ENCODE data around the gene GYPC. TPM values are rescaled to one million over a fixed set of nuclear protein-coding genes. Genes with fewer than 3 reads are reported as not detected.

The GYPC gene
- total RNA-seq, 1 experiment from 2014 or later = 13.6 TPM

DNA sequence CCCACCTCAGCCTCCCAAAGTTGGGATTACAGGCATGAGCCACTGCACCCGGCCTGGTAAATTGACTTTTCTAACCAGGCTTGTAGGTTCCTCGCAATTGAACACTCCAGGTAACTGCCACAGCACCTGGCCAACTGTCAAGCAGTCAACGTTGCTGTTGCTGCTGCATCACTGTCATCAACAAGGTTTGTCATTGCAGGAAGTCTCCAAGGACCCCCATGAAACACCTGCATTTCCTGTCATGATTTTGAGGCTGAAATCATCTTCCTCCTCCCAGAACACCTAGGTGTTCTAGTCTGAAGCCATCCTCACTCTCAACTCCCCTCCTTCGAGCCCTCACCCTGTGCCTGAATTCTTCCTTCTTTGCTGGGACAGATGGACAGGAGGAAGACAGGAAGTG, 29.7 kb downstream of the GYPC start:
- H3K79me1 ChIP-seq (ENCODE audit: insufficient read depth, low read depth, low read length, poor library complexity, severe bottlenecking) = no peaks in the 10 kb centered on the region
- no peak overlapping the region for H2BK120ac ChIP-seq (ENCODE audit: low read depth, low read length, poor library complexity, severe bottlenecking)
- H4K20me1 ChIP-seq (ENCODE audit: control insufficient read depth, insufficient read depth, insufficient read length) = no peaks in the 10 kb centered on the region
- no peak for DNase-seq
- no peak overlapping the region for H2BK15ac ChIP-seq (ENCODE audit: low read depth, low read length)
- no peak overlapping the region for H2BK20ac ChIP-seq (ENCODE audit: low read depth, low read length, poor library complexity, severe bottlenecking)
- no peak overlapping the region for H3K4ac ChIP-seq (ENCODE audit: low read depth, low read length)
- no peak overlapping the region for H3K56ac ChIP-seq (ENCODE audit: insufficient read length, low read depth, low read length)
- Mint-ChIP-seq H3K4me1 (peaks cover 5 to 6% of the 10 kb centered on the region in 2 experiments; a peak in 3 of 4 replicates), H3K9me3 (peaks cover 6 to 7% of the 10 kb centered on the region in 2 experiments; a peak in 4 of 5 replicates), H3K27me3 (ENCODE audit: low read depth) (no peaks in the 10 kb centered on the region; the same call in 1 of the 2 replicates), H3K4me3 (no peak overlapping the region), H3K36me3 (ENCODE audit: insufficient read depth in 1 of 3, low read depth in 3 of 3) (peaks cover 1 to 14% (median 12%) of the 10 kb centered on the region in 3 experiments; a peak in 6 of 7 replicates), H3K27ac (no peak overlapping the region)
- H4K91ac ChIP-seq (ENCODE audit: insufficient read length, low read depth, low read length) = no peak overlapping the region
- no peaks in the 10 kb centered on the region for H3K27me3 ChIP-seq (ENCODE audit: insufficient read depth, low read length)
- H2BK12ac ChIP-seq (ENCODE audit: insufficient read length, low read depth, low read length) = no peak overlapping the region
- no peaks in the 10 kb centered on the region for H3K79me2 ChIP-seq (ENCODE audit: insufficient read depth, low read length)
- no peak overlapping the region for H2AFZ ChIP-seq (ENCODE audit: low read length)
- H3K23ac ChIP-seq (ENCODE audit: insufficient read length, low read depth, low read length) = no peak overlapping the region
- no peaks in the 10 kb centered on the region for H3K23me2 ChIP-seq (ENCODE audit: insufficient read length, low read depth, low read length, poor library complexity, severe bottlenecking)
- H3K4me2 ChIP-seq (ENCODE audit: insufficient read depth, insufficient read length, low read length) = no peak overlapping the region
- no peak overlapping the region for H3K18ac ChIP-seq (ENCODE audit: insufficient read length, low read depth, low read length)
- H4K8ac ChIP-seq (replicated peaks; ENCODE audit: insufficient read length, low read depth, low read length) = no peak overlapping the region
- no peak overlapping the region for H3K27ac ChIP-seq (ENCODE audit: insufficient read length, low read depth, low read length)
- H3K14ac ChIP-seq (ENCODE audit: insufficient read depth, low read length) = no peak overlapping the region
- H3K4me1 ChIP-seq (ENCODE audit: insufficient read depth, low read length) = no peaks in the 10 kb centered on the region
- no CpG with 5 or more reads among the region's 4 CpGs for WGBS (ENCODE audit: extremely low coverage, insufficient read length, low lambda C conversion rate)
- no peak overlapping the region for H3K9ac ChIP-seq (ENCODE audit: extremely low read depth, insufficient read length, low read length)
- H3K9me3 ChIP-seq (ENCODE audit: control insufficient read depth, low read depth, low read length) = no peaks in the 10 kb centered on the region
- H2AK5ac ChIP-seq (ENCODE audit: insufficient read length, low read length) = no peak overlapping the region
- no peak overlapping the region for H2BK5ac ChIP-seq (ENCODE audit: insufficient read length, low read length)
- TF ChIP-seq CTCF (conservative IDR thresholded peaks at IDR 0.05) = no peak
- no peak overlapping the region for H3T11ph ChIP-seq (ENCODE audit: low read length)
- no peak overlapping the region for H4K5ac ChIP-seq (ENCODE audit: insufficient read length, low read depth, low read length)
